SHP77 (cell line): ENCODE measurements around the gene CBX5.
A peak's percentile ranks its signal among the peaks of the same experiment; 100 is the strongest.
"Not testable (repeated sequence)": the region's sequence is repeated elsewhere in the genome, so short reads cannot be mapped to it uniquely, and the experiment has no call there.

Experiments
- DNase-seq, 2 experiments: peaks; one replicate each; lab custom pipeline; 2025; lab: John Stamatoyannopoulos, UW

The CBX5 gene

GRCh38 chr12:54279632-54280467 is at the start of gene CBX5:
CBX5 (minus strand) TSS chr12:54280122; CDS start chr12:54257650, 22,472 bp downstream.
- DNase-seq: peak; percentile 97

GRCh38 chr12:54328595-54329337 is 48.8 kb upstream of the CBX5 start:
- no peak for DNase-seq

- DNase-seq: not testable (repeated sequence)
Measured at GRCh38 chr12:54325442-54326109, 45.7 kb upstream of the CBX5 start.

GRCh38 chr12:54324617-54325441 is 44.9 kb upstream of the CBX5 start, which contains the start of gene COPZ1:
COPZ1 (plus strand) TSS chr12:54325131; CDS start chr12:54325164, 33 bp downstream.
- peak; percentile 99 for DNase-seq

- DNase-seq: no peak
Measured at GRCh38 chr12:54321363-54321762, 41.4 kb upstream of the CBX5 start.

GRCh38 chr12:54312309-54312708 is 32.4 kb upstream of the CBX5 start:
- not testable (repeated sequence) for DNase-seq

GRCh38 chr12:54311051-54311450 is 31.1 kb upstream of the CBX5 start:
- no peak for DNase-seq

GRCh38 chr12:54306925-54307741 is 27.2 kb upstream of the CBX5 start:
- peak; percentile 36 to 40 for DNase-seq

GRCh38 chr12:54304187-54304810 is 24.4 kb upstream of the CBX5 start:
- no peak for DNase-seq

- no peak for DNase-seq
Measured at GRCh38 chr12:54303640-54304039, 23.7 kb upstream of the CBX5 start.

- no peak for DNase-seq
Measured at GRCh38 chr12:54301428-54302048, 21.6 kb upstream of the CBX5 start.

GRCh38 chr12:54300732-54301427 is 21.0 kb upstream of the CBX5 start, which contains the start of gene NFE2:
NFE2 (minus strand) TSS chr12:54301015; CDS start chr12:54295248, 5,767 bp downstream.
- peak in 1 of 2 experiments; percentile 14 for DNase-seq

GRCh38 chr12:54300225-54300731 is 20.4 kb upstream of the CBX5 start:
- DNase-seq: no peak

GRCh38 chr12:54299515-54300224 is 19.7 kb upstream of the CBX5 start:
- no peak for DNase-seq

- DNase-seq: no peak
Measured at GRCh38 chr12:54298904-54299303, 19.0 kb upstream of the CBX5 start.

GRCh38 chr12:54296393-54297099 is 16.6 kb upstream of the CBX5 start:
- DNase-seq: no peak

- DNase-seq: no peak
Measured at GRCh38 chr12:54294953-54295566, 15.1 kb upstream of the CBX5 start.
